DMS53 (cell line): Measurements from ENCODE around the gene PKIG.
"Not testable (repeated sequence)": the region's sequence is repeated elsewhere in the genome, so short reads cannot be mapped to it uniquely, and the experiment has no call there.

Experiments used
- DNase-seq: peaks from one replicate; lab custom pipeline; 2025; lab: John Stamatoyannopoulos, UW

The PKIG gene

GRCh38 chr20:44572551-44573500 lies 9.6 kb upstream of the PKIG start:
- DNase-seq, result no peak

GRCh38 chr20:44573501-44573869 lies 8.9 kb upstream of the PKIG start:
- DNase-seq, result no peak

- no peak for DNase-seq
These were observed 8.0 kb upstream of the PKIG start for GRCh38 chr20:44574372-44574771.

GRCh38 chr20:44576297-44576696 lies 6.1 kb upstream of the PKIG start:
- peak; percentile 32 for DNase-seq

- DNase-seq, result no peak
These were observed 2.9 kb upstream of the PKIG start for GRCh38 chr20:44579313-44580081.

- DNase-seq, result no peak
These were observed 1.7 kb upstream of the PKIG start for GRCh38 chr20:44580581-44581268.

GRCh38 chr20:44581515-44581914 lies 864 bp upstream of the PKIG start:
- no peak for DNase-seq

GRCh38 chr20:44583157-44583556 lies 778 bp downstream of the PKIG start:
- DNase-seq, result no peak

GRCh38 chr20:44584162-44584561 lies 1.8 kb downstream of the PKIG start:
- no peak for DNase-seq

- DNase-seq, result no peak
These were observed 2.9 kb downstream of the PKIG start for GRCh38 chr20:44585057-44585963.

GRCh38 chr20:44586289-44586911 lies 4.0 kb downstream of the PKIG start:
- DNase-seq, result no peak

- DNase-seq, result no peak
These were observed 4.9 kb downstream of the PKIG start for GRCh38 chr20:44587035-44587980.

GRCh38 chr20:44588321-44588720 lies 5.9 kb downstream of the PKIG start:
- DNase-seq, result not testable (repeated sequence)

- DNase-seq, result no peak
These were observed 7.2 kb downstream of the PKIG start for GRCh38 chr20:44589537-44589936.

- DNase-seq, result no peak
These were observed 8.8 kb downstream of the PKIG start for GRCh38 chr20:44590980-44591778.

- DNase-seq, result no peak
These were observed 10.0 kb downstream of the PKIG start for GRCh38 chr20:44592366-44592765.

- DNase-seq, result no peak
These were observed 11.4 kb downstream of the PKIG start for GRCh38 chr20:44593751-44594150.

GRCh38 chr20:44594730-44595129 lies 12.4 kb downstream of the PKIG start:
- no peak for DNase-seq

GRCh38 chr20:44596010-44596409 lies 13.6 kb downstream of the PKIG start:
- no peak for DNase-seq
